ENCODE results near the gene TXNDC17. TPM values are rescaled to one million over a fixed set of nuclear protein-coding genes. Genes with fewer than 3 reads are reported as not detected.

Gene TXNDC17
- total and polyA plus RNA-seq, 2 of the 8 experiments (the other 6 are each of a cell fraction or from before 2014, with no cell fraction given) = 182 to 410 TPM

GRCh38 chr17:6677158-6677831 lies 36.4 kb downstream of the TXNDC17 start:
- H3K79me1 ChIP-seq (ENCODE audit: low read depth, low read length) = no peaks in the 10 kb centered on the region
- no peaks in the 10 kb centered on the region for H3K36me3 ChIP-seq (ENCODE audit: control insufficient read depth in 2 of 4, insufficient read depth in 4 of 4, low read length in 3 of 4)
- no peak overlapping the region for H2BK12ac ChIP-seq (ENCODE audit: low read depth, low read length)
- H3K4me3 ChIP-seq (ENCODE audit: extremely low read depth in 1 of 4, insufficient read depth in 2 of 4, low read depth in 3 of 4, low read length in 4 of 4) = no peak overlapping the region
- H3K4ac ChIP-seq (replicated peaks; ENCODE audit: insufficient read length, low read depth, low read length) = no peak overlapping the region
- H4K5ac ChIP-seq (ENCODE audit: insufficient read length, low read depth, low read length) = no peak overlapping the region
- no peak overlapping the region; the same call in 1 of the 2 replicates for H3K18ac ChIP-seq (ENCODE audit: extremely low read depth, low read length)
- H4K20me1 ChIP-seq (replicated peaks in 1 of 2; ENCODE audit: control insufficient read depth in 1 of 2, insufficient read depth in 2 of 2, low read length in 2 of 2) = no peaks in the 10 kb centered on the region
- H2BK120ac ChIP-seq (replicated peaks; ENCODE audit: low read depth, low read length) = no peak overlapping the region
- no peaks in the 10 kb centered on the region; a peak in 1 of 7 replicates for H3K4me1 ChIP-seq (replicated peaks in 1 of 4; ENCODE audit: control insufficient read depth in 3 of 4, insufficient read depth in 4 of 4, low read length in 3 of 4)
- no peak overlapping the region; the same call in 1 of the 2 replicates for H4K8ac ChIP-seq (ENCODE audit: extremely low read depth, insufficient read depth, low read length)
- H3K23ac ChIP-seq (ENCODE audit: insufficient read length) = no peak overlapping the region
- H2BK20ac ChIP-seq (ENCODE audit: low read length) = no peak overlapping the region
- no peak overlapping the region for H3K56ac ChIP-seq (replicated peaks; ENCODE audit: insufficient read length, low read depth, low read length)
- H3K14ac ChIP-seq (ENCODE audit: insufficient read length) = no peak overlapping the region
- no peak overlapping the region for H2BK5ac ChIP-seq (ENCODE audit: low read depth, low read length)
- ChIA-PET POLR2A (ENCODE audit: partially characterized antibody) (interaction anchor here (1.1 kb wide), 1 partner anchor 10 kb away, joined by 3 read pairs; no protein-coding TSS in a partner anchor), CTCF (ENCODE audit: partially characterized antibody) (interaction anchor here (0.6 to 3.2 kb wide), 10 partner anchors 8 to 216 kb away, joined by 3 to 17 read pairs (median 3); partner anchors contain the start of gene SLC13A5)
- no peak overlapping the region for H3K4me2 ChIP-seq (ENCODE audit: insufficient read depth in 1 of 2, low read depth in 2 of 2, low read length in 2 of 2)
- no peaks in the 10 kb centered on the region for H3K9me3 ChIP-seq (ENCODE audit: insufficient read depth in 2 of 2, low read depth in 1 of 2, low read length in 1 of 2)
- 92% methylated on average over 13 of the region's 16 CpGs; no CpG with 5 or more reads in 1 of the 2 experiments for WGBS, 2 experiments (ENCODE audit: extremely low coverage in 1 of 2, insufficient coverage in 1 of 2, insufficient read length in 1 of 2, insufficient replicate concordance in 2 of 2, low coverage in 1 of 2, low lambda C conversion rate in 2 of 2, missing lambda C conversion rate in 1 of 2)
- no peaks in the 10 kb centered on the region for H3K27me3 ChIP-seq (replicated peaks in 1 of 4; ENCODE audit: control insufficient read depth in 3 of 4, extremely low read depth in 1 of 4, insufficient read depth in 3 of 4, low read length in 3 of 4)
- FAIRE-seq (no peak), DNase-seq (ENCODE audit: low read depth in 1 of 2, low spot score in 2 of 2) (no peak)
- H2BK15ac ChIP-seq (ENCODE audit: low read length) = no peak overlapping the region
- no peaks in the 10 kb centered on the region for H3K23me2 ChIP-seq (ENCODE audit: low read depth, low read length)
- H4K91ac ChIP-seq (replicated peaks; ENCODE audit: insufficient read length, low read length) = no peak overlapping the region
- H3K79me2 ChIP-seq (ENCODE audit: control insufficient read depth in 1 of 2, insufficient read depth in 2 of 2, low read length in 2 of 2) = no peaks in the 10 kb centered on the region
- H3K27ac ChIP-seq (ENCODE audit: low read depth, low read length) = no peak overlapping the region
- no peak overlapping the region for H2AFZ ChIP-seq (ENCODE audit: low read length)
- H2AK5ac ChIP-seq (ENCODE audit: low read depth, low read length) = no peak overlapping the region
- H3K9ac ChIP-seq (replicated peaks in 1 of 4; ENCODE audit: extremely low read depth in 1 of 4, low read depth in 3 of 4, low read length in 3 of 4) = no peak overlapping the region
- no peak for TF ChIP-seq CBX8 (IDR thresholded peaks at IDR 0.05; ENCODE audit: borderline replicate concordance, low read depth, low read length)
- TF ChIP-seq MAX (IDR thresholded peaks at IDR 0.05) = no peak
- TF ChIP-seq TCF12 (IDR thresholded peaks at IDR 0.05; ENCODE audit: low read depth, low read length) = no peak
- TF ChIP-seq CTCF (IDR thresholded peaks at IDR 0.05; ENCODE audit: control extremely low read depth in 1 of 3, insufficient read depth in 1 of 3, low read depth in 1 of 3, low read length in 3 of 3) = no peak
- no peak for TF ChIP-seq RAD21 (IDR thresholded peaks at IDR 0.05 in 1 of 2, conservative IDR thresholded peaks at IDR 0.05 in 1 of 2; ENCODE audit: low read depth in 2 of 2, low read length in 2 of 2)
- TF ChIP-seq SP4 (IDR thresholded peaks at IDR 0.05; ENCODE audit: low read length) = no peak
- TF ChIP-seq SUZ12 (IDR thresholded peaks at IDR 0.05; ENCODE audit: low read length) = no peak
- no peak for TF ChIP-seq BACH1 (IDR thresholded peaks at IDR 0.05; ENCODE audit: low read length)
- no peak for TF ChIP-seq ATF3 (IDR thresholded peaks at IDR 0.05; ENCODE audit: insufficient read depth, low read depth, low read length)
